NCI-H2029 (cell line): ENCODE results near the gene IGFBP4.

ENCODE experiments used
- DNase-seq: peaks from one replicate; lab custom pipeline; 2025; lab: John Stamatoyannopoulos, UW

Gene IGFBP4

GRCh38 chr17:40456396-40456951, 13.2 kb downstream of the IGFBP4 start:
- no peak for DNase-seq

GRCh38 chr17:40457369-40457768, 14.1 kb downstream of the IGFBP4 start:
- no peak for DNase-seq

GRCh38 chr17:40457964-40458791, 14.9 kb downstream of the IGFBP4 start:
- no peak for DNase-seq

DNA sequence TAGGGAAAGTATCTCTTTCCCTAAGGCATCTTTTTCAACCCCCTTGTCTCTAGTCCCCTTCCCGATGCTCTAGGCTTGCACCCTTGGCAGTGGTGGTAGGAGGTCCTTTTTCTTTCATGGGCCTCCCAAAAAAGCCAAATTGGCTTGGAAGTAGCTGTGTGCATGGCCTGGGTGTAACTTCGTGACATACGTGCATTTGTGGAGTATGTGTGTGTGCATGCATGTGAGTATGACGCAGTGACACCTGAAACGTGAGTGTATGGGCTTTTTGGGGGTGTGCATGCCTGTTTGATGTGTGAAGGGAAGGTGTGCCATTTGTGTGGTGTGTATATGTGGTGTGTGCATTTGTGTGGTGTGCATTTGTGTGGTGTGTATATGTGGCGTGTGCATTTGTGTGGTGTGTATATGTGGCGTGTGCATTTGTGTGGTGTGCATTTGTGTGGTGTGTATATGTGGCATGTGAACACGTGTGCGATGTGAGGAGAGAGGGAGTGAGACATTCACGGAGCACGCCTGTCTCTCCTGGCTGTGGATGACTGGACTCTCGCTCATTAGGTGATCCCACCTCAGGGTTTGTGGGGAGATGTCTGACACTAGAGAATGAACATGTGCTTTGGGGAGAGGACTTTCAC, 15.7 kb downstream of the IGFBP4 start:
- DNase-seq, result no peak

DNA sequence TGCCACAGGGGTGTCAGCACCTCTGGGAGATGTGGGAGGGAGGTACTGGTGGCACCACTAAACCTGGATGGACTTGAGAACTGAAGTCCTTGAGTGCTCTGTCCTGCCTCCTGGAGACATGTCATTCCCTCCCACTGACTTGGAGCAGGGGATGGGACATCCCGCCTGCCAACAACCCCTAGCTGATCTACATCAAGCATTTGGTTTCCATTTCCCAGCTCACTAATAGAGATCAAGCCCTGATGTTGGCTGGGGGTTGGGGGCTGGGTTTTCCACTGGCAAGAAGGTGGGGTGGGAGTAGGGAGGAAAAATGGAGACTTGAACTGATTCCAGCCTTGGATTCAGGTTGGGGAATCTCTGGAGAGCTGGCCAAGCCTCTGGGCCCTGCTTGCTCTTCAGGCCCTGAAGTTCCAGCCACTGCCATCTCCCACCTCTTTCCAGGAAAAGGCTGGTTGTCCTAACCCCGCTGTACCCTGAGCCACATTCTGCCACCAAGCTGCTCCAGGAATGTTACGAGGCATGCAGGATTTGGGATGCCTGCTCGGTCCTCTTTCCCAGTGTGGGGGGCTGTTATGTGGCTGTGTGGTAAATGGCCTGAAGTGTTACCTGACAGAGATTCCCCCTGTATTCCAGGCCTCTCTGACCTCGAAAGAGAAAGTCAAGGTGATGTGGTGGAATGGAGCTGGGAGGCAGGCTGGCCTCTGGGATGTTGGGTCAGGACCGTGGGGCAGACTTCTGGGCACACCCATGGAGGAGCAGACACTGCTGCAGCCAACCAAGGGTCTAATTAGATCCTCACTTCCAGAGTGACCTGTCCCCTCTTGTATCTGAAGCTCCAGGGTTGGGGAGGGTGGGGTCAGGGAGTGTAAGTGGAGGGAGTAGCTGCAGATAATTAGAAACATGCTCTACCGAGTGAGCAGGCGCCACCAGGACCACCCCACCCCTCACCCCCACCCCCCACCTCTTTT, 16.7 kb downstream of the IGFBP4 start:
- no peak for DNase-seq

GRCh38 chr17:40460604-40460967, 17.3 kb downstream of the IGFBP4 start:
- DNase-seq, result no peak

DNA sequence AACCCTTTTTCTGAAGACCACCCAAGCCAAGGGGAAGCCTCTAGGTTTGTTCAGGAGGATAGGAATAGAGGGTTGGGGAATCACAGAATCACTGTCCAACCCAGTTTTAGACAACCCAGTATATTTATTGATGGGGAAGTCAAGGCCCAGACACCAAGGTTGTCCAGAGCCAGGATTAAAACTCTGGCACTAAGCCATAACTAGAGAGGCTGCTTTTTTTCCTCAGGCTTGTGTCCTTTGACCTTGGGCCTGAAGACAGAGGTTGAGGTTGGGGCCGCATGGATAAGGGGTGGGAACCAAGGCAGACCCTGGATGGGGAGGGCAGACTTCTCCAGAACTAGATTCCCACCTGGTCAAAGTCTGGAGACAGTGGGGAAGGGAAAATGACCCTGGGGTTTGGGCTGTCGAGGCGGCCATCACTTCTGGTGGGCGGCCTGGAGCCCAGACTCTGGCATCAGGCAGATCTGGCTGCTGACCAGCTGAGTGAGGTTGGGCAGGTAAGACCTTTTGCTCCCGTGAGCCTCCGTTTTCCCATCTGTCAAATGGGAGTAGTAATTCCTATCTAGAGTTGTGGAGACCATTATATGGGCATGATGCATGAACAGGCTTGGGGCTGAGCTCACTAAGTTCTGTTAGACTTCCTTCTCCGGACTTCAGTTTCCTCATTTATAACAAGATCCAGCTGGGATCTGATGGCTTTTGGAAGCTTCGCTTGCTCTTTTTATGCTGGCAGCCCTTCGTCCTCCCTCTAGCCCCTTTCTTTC, 17.9 kb downstream of the IGFBP4 start:
- no peak for DNase-seq

GRCh38 chr17:40461732-40462342, 18.6 kb downstream of the IGFBP4 start:
- DNase-seq, result no peak

DNA sequence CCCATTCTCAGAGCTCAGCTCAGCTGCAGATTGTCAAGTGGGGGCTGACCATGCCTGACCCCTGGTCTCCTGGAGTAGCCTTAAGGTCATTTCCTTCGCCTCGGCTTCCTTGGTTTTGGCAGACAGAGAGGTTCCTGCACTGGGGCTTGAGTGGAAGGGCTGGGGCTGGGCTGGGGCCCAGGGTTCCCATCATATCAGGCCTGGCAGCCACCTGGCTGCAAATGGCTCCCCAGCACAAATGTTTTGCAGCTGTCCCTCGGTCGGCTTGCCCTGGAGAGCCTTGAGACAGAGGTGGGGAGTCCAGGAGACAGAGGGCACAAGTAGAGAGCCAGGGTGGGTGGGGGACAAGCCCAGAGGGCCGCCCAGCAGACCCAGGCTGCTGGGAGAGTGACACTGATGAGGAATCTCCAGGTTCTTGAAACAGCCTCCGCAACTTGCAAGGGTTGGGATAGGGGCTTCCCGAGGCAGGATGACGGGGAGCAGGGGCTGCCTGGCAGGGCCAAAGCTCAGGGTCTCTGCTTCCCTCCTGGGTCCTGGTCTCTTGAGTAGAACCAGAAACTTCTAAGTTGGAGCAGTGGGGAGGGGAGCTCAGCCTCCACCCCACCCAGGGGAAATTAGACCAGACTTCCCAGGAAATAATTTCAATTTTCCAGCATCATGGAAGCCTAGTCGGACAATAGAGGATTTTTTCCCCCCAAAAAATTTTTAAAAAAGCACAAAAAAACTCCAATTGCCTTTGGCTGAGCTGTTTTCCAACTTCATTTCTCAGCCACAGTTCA, 19.3 kb downstream of the IGFBP4 start:
- no peak for DNase-seq

GRCh38 chr17:40463122-40463550, 19.9 kb downstream of the IGFBP4 start:
- no peak for DNase-seq

- no peak for DNase-seq
These were observed 21.2 kb downstream of the IGFBP4 start for GRCh38 chr17:40464392-40464855.

DNA sequence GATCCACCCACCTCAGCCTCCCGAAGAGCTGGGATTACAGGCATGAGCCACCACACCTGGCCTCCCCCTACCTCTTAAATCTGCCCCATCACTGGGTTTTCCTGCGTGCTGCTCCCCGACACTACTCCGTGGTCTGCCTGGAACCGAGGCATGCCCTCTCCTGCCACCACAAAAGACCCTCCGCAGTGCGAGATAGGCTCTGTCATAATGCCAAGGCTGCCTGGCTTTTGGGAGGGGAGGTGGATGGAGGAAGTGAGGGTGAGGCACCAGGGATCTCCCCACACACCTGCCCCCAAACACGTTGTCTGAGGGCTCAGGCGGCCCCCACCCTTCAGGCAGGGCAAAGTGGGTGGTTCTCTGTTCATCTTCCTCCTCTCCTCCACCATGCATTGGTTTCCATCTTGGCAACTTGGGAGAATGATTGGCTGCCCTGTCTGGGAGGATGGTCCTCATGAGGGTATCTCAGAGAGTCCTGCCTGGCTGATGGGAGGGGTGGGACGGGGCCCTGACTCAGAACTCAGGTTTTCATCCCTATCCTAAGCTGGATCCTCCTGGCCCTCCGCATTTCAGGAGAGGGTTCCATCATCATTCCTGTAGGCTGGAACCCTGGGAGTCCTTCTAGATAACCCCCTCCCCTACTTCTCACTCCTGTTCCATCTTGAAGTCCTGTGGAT, 23.2 kb downstream of the IGFBP4 start:
- DNase-seq, result no peak

GRCh38 chr17:40467281-40467867, 24.1 kb downstream of the IGFBP4 start:
- no peak for DNase-seq

DNA sequence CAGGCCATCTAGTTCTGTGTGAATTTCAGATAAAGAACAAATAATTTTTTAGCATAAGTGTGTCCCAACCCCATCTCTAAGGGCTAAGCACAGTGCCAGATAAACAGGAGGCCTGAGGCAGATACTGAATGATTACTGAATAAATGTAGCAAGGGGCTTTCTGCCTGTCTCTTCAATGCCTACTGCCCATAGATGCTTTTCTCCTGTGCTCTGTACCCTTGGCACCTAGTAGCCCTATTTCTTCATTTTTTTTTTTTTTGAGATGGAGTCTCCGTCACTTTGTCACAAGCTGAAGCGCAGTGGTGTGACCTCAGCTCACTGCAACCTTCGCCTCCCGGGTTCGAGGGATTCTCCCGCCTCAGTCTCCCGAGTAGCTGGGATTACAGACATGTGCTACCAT, 25.3 kb downstream of the IGFBP4 start:
- no peak for DNase-seq

DNA sequence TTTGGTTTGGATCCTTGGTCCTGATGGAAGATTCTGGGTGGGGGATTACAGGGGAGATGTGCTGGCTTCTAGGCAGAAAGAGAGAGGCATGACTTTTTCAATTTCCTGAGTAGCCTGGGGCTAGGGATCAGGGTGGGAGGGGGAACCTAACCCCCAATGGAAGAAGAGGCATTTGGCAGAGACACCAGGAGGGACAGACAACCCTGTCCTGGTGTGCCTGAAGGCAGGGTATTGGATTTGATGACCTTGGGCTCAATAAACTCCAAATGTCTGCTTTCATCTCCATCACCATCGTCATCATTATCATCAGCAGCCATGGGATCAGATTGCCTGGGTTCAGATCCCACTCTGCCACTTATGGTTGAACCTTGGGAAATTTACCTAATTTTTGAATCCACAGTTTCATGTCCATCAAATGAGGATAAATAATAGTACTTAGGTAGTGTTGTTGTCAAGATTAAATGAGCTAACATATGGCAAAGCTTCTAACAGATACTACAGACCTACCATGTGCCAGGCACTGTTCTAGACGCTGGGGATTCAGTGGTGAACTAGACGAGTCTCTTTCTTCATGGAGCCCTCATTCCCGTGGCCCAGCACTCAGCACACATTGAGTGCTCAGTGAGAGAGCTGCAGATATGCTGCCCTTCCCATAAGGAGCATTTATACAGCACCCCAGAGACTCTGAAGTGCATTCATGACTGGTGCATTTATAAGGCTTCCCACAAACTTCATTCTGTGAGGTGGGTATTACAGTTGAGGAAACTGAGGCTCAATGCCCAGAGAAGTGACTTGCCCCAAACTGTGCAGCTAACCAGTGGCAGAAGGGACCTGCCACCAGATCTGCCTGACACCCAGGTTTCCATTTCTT, 26.8 kb downstream of the IGFBP4 start:
- DNase-seq, result no peak

DNA sequence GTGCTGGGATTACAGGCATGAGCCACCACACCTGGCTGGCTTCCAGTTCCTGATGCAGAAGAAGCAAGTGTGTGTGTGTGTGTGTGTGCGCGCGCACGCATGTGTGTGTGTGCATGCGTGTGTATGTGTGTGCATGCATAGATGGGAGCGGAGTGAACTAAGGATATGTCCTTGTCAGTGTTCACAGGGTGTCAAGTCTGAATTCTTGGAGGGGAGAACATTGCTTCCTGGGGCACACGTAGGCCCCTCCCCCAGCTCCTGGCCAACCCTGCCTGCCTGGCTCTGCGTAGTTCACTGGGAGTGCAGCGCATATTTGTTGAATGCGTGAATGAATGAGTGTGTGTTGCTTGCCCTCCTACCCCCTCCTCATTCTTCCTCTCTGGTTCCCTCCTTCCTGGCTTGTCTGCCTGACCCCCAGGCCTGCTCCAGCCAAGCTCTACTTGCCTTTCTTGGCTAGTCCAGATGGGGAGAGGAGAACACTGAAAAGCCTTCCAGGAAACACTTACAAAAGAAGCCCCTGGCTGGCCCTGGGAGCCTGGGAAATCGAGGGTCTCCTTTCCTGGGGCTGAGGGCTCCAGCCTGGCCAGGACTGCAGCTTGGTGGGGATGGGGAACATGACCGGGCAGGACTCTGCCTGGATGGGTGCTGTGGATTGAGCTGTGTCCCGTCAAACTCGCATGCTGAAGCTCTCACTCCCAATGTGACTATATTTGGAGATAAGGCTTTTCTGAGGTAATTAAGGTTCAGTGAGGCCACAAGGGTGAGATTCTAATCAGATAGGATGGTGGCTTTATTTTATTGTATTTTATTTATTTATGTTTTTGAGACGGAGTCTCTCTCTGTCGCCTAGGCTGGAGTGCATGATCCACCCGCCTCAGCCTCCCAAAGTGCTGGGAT, 27.9 kb downstream of the IGFBP4 start:
- DNase-seq, result no peak
